Measurements from ENCODE around the gene POU2AF1.

DNA sequence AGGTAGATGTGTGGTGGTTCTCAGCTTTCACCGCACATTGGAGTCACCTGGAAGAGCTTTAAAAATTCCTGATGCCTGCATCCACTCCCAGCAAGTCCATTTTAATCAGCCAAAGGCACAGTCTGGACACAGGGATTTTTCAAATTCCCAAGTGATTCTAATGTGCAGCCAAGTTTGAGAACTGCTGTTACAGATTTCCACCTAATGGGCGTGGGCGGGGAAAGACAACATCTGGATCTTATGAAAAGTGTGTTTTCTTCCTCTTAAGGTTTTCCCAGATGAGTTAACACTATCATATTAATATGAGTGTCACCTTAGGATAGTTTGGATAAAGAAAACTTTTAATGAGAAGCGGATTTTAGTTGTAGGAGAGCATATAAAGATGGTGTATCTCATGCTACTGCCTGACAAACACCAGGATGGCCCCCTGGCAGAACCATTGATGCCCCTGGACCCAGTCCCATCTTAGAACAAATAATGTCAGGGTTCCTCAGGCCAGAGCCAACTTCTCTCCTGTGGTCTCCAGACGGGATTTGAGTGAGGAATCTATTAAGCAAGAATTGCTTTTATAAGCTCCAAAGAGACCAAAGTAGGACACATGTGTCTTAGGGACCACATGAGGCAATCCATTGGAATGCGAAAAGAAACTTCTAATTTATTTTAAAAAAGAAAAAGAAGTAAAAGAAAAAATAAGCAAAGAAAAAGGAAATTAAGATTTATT is 31.9 kb downstream of the POU2AF1 start:
- TF ChIP-seq, protein P1, sequence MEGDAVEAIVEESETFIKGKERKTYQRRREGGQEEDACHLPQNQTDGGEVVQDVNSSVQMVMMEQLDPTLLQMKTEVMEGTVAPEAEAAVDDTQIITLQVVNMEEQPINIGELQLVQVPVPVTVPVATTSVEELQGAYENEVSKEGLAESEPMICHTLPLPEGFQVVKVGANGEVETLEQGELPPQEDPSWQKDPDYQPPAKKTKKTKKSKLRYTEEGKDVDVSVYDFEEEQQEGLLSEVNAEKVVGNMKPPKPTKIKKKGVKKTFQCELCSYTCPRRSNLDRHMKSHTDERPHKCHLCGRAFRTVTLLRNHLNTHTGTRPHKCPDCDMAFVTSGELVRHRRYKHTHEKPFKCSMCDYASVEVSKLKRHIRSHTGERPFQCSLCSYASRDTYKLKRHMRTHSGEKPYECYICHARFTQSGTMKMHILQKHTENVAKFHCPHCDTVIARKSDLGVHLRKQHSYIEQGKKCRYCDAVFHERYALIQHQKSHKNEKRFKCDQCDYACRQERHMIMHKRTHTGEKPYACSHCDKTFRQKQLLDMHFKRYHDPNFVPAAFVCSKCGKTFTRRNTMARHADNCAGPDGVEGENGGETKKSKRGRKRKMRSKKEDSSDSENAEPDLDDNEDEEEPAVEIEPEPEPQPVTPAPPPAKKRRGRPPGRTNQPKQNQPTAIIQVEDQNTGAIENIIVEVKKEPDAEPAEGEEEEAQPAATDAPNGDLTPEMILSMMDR (IDR thresholded peaks at IDR 0.05): no peak
- no peak for TF ChIP-seq POLR2A (IDR thresholded peaks at IDR 0.05)

Data from adrenal gland (tissue), 5 donors.